Epithelial cell of esophagus (primary cell): ENCODE measurements around the gene SSTR5.

Experiments
- DNase-seq: peaks from one replicate; pipeline ENCODE4 v3.0.0; 2010; ENCODE audit warnings: low read depth
- H3K4me3 ChIP-seq: 2 replicates; pipeline ENCODE4 v1.5.1; 2011; ENCODE audit warnings: mild to moderate bottlenecking, low read length, control low read depth
- TF ChIP-seq, protein P1 (sequence below): IDR thresholded peaks from 2 replicates; pipeline ENCODE4 v1.5.1; 2011; ENCODE audit warnings: low read depth, mild to moderate bottlenecking, low read length, control low read depth, inconsistent platforms; ENCODE audit not compliant: insufficient read depth; ENCODE audit errors: missing control alignments

Gene SSTR5

DNA sequence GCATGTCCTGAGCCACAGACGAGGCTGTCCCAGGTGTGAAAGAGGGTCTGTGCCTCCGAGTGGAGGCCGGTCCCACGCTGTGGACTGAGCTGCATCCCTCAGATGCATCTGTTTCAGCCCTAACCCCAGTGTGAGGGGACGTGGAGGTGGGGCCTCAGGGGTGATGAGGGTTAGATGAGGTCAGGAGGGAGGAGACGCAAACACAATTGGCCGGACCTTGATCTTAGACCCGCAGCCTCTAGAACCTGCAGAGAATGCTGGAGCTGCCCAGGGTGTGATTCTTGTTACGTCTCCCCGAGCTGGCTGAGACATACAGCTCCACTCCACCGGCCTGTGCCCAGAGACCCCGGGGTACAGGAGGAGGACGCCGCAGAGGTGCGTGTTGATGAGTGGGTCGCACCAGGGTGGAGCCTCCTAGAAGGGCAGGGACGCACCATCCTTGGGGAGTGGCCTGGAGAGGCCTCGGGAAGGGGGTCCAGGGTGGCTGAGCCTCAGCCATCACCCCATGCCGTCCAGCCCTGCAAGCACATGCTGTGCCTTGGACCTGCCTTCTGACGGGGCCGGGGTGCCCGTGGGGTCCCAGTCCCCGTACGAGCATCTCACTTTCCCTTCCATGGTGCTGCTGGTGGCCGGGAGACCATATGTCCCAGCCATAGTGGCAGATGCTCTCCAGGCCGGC lies 40.1 kb downstream of the SSTR5 start:
- no peak for DNase-seq
- no peak overlapping the region for H3K4me3 ChIP-seq
- TF ChIP-seq, protein P1, sequence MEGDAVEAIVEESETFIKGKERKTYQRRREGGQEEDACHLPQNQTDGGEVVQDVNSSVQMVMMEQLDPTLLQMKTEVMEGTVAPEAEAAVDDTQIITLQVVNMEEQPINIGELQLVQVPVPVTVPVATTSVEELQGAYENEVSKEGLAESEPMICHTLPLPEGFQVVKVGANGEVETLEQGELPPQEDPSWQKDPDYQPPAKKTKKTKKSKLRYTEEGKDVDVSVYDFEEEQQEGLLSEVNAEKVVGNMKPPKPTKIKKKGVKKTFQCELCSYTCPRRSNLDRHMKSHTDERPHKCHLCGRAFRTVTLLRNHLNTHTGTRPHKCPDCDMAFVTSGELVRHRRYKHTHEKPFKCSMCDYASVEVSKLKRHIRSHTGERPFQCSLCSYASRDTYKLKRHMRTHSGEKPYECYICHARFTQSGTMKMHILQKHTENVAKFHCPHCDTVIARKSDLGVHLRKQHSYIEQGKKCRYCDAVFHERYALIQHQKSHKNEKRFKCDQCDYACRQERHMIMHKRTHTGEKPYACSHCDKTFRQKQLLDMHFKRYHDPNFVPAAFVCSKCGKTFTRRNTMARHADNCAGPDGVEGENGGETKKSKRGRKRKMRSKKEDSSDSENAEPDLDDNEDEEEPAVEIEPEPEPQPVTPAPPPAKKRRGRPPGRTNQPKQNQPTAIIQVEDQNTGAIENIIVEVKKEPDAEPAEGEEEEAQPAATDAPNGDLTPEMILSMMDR = no peak

DNA sequence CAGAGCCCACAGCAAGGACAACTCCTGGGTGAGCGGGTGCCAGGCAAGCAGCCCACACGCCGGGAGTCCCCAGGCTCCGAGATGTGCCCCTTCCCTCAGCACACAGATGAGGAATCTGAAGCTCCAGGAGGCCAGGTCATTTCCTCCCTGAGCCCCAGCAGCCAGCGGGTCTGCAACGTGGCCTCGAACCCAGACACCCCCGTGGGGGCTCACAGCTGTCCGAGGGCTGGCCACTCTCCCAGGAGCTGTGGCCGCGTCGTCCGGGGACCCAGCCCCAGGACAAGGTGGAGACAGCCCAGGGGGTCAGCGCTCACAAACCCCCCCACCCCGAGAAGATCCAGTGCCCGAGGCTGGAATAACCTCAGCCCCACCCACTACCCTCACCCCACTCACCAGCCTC lies 40.9 kb downstream of the SSTR5 start:
- TF ChIP-seq, protein P1 = no peak
- DNase-seq = no peak
- H3K4me3 ChIP-seq = no peak overlapping the region

DNA sequence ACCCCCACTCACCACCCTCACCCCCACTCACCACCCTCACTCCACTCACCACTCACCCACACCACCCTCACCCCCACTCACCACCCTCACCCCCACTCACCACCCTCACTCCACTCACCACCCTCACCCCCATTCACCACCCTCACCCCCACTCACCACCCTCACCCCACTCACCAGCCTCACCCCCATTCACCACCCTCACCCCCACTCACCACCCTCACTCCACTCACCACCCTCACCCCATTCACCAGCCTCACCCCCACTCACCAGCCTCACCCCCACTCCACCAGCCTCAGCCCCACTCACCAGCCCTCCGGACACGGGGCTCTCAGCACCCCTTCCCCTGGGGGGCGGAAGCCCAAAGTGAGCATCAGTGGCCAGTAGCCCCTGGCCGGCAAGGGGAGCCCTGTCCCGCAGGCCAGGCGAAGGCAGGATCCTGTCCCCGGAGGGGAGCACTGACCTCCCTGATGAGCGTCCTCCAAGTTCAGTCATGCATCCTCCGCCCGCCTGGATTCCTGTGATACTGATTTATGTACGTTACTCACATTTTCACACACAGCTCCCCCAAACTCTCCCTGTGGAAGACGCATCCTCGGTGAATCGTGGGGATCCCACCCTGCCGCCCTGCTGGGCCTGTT lies 41.5 kb downstream of the SSTR5 start:
- TF ChIP-seq, protein P1 = no peak
- no peak for DNase-seq
- H3K4me3 ChIP-seq = no peak overlapping the region

DNA sequence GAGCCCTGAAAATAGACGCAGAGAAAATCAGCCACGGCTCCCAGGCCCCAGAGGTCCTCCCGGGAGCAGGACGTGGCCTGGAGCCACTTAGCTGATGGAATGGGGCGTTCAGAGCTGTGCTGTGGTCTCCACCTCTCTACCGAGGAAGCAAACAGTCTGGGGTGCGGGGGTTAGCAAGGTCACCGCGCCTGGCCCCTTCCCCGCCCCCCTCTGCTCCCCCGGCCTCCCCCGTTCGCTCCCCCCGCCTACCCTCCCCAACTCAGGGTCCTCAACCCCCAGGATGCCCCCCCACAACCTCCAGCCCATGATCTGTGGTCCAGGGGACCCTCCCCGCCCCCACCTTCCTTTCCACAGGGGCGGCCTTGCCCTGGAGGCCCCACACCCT lies 44.1 kb downstream of the SSTR5 start:
- TF ChIP-seq, protein P1 = no peak
- no peak overlapping the region for H3K4me3 ChIP-seq
- DNase-seq = no peak

DNA sequence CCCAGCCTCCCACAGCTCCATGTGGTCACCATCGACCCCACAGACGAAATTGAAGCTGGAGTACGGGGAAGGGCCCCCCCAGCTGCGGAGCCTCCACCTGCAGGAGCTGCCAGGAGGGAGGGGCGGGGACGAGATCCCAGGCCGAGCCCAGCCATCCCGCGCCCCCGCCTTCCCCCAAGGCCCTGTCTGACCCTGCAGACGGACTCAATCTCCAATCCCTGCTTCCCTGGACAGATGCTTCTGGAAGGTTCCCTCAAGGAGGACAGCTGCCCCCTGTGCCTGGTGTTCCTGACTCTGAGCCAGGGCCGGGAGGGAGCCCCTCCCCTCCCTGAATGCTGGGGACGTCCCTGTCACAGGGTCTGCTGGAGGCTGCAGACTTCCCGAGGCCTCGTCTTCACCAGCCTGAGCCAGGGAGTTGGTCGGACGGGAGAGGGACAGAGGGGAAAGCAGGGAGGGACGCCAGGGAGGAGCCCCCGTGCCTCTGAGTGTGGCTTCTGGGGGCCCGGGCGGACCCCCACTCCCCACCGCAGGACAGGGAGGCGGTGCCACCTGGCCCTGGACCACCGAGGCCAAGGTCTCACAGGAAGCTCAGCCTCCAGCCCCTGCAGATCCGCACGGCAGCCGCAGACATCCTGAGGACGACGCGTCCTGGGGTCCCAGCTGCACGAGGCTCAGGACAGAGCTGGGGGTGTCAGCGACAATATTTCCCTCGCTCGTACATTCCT lies 44.8 kb downstream of the SSTR5 start:
- TF ChIP-seq, protein P1 = no peak
- no peak overlapping the region for H3K4me3 ChIP-seq
- no peak for DNase-seq

DNA sequence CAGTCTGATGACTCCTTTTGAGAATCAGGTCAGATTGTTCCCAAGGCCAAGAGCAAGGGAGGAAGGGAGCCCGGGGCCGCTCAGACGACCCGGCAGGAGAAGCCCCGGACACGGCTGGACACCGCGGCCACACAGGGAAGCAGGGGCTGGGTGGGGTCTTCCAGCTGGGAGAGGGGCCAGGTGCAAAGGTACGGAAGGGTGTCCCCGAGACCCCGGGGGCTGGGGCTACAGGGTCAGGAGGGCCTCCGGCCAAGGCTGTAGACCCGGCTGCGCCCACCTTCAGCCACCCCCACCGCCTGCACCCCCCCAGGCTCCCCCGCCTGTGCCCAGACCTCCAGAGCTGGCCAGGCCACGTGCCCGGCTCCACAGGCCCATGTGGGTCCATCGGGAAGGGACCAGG lies 45.4 kb downstream of the SSTR5 start:
- H3K4me3 ChIP-seq = no peak overlapping the region
- TF ChIP-seq, protein P1 = no peak
- DNase-seq = no peak

DNA sequence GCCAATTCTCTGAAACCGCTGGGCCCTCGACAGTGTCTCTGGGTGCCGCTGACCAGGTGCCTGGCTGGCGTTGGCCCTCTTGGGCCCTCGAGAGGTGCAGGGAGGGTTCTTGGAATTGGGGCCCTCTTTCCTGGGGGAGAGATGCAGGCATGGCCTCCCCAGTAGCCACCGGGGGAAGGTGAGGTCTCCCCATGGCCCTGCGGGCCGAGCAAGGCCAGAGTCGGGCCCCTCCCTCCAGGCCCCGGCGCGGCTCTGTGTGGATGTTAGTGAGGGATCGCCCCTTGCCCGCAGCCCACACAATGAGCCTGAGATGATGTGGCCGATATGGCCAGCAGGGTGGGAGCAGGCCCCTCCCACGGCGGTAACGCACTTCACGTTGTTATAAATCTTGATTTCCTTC lies 46.6 kb downstream of the SSTR5 start:
- TF ChIP-seq, protein P1 = no peak
- H3K4me3 ChIP-seq = no peak overlapping the region
- DNase-seq = no peak
